Activated CD8-positive, alpha-beta memory T cell treated with anti-CD3 and anti-CD28 coated beads for 4 hours (primary cell): Measurements from ENCODE around the gene HDGFL1.

ENCODE experiments used
- DNase-seq, 2 donors: peaks; one replicate each; pipeline ENCODE4 v3.0.0-alpha.2; 2020; ENCODE audit warnings: low read depth in 2 of 2

Gene HDGFL1

DNA sequence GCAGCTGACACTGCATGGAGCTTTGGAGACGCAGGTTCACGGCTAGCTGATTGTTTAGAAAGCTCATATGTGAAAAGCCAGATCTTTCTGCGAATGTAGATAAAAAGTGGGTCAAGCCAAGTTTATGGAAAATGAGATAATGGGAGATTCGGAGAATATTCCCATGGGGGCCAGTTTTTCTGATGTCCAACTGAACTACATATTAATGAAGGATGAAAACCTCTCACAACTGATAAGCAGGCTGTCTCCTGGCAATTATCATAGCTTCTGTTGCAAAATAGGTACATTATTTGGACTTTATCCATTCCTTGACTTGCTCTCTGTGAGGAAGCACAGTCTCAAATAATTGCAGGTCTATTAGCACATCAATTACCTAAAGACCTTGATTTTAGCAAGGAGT is 21.1 kb downstream of the HDGFL1 start:
- DNase-seq = no peak

GRCh38 chr6:22593895-22594294 is 24.5 kb downstream of the HDGFL1 start:
- DNase-seq = no peak

DNA sequence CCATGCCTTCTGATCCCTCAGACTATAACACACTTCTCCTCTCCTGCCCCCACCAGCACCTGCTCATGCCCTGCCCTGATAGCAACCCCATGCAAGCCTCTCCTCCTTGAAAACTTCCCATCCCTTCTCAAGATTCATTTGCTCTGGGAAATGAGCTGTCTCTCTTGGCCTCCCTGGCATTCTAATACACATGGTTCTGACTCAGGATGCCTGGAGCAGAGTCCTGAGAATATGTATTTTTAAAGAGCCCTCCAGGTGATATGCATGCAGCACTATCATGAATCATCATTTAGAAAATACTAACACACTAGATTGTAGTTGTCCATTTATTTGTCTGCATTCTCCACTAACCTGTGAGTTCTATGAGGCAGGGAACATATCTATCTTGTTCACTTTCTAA is 26.6 kb downstream of the HDGFL1 start:
- no peak for DNase-seq

- DNase-seq = no peak
These were observed 29.0 kb downstream of the HDGFL1 start for GRCh38 chr6:22598339-22598738.

- DNase-seq = no peak
These were observed 30.7 kb downstream of the HDGFL1 start for GRCh38 chr6:22600059-22600458.

DNA sequence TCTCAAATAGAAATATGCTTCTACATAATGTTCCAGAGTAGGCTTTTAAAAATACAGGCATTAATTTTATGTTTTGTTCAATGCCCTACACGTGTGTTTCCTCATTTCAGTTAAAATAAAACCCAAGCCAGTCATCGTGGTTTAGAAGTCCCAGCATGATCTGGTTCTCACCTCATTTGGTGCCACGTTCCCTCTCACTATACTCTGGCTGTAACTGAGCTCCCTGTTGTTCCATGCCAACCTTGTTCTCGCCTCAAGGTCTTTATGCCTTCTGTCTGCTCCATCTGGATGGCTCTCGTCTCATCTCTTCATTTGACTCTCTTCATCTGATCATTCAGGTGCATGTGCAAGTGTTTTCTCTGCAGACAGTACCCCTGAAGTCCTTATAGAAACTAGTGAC is 32.6 kb downstream of the HDGFL1 start:
- no peak for DNase-seq

- DNase-seq = no peak
These were observed 36.4 kb downstream of the HDGFL1 start for GRCh38 chr6:22605736-22606135.

DNA sequence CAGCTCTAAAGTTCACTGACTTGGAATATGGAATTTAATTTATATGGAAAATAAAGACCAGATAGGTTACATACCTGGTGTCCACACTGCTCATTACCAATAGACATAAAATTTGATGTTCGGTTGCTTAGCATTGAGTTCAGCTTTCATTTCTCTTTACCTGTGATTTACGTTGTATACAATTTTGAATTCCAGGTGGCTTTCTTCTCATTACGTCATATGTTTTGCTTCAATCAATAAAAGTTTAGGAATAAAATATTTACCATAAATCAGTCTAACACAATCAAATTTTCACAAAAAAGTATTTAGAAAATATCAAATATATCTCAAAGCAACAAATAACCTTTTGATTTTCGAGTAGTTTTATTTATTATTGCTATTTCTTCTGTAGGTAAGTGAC is 40.8 kb downstream of the HDGFL1 start:
- DNase-seq = no peak

DNA sequence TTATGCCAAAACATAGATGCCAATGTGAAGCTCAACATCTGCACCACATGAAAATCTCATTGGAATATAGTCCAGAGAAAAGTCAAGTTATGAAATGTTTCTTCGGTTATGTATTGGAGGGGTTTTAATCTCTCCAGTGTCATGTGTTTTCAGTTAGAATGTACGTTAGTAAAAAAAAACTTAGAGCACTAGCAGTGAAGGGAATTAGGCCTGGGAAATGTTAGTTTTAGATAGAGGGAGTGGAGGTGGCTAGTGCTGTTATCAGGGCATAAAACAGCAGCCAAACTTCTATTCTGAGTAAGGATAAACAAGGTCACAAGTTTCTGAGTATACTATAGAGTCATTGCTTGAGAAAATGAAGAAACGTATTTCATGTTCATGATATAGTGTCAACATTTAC is 42.9 kb downstream of the HDGFL1 start:
- no peak for DNase-seq

DNA sequence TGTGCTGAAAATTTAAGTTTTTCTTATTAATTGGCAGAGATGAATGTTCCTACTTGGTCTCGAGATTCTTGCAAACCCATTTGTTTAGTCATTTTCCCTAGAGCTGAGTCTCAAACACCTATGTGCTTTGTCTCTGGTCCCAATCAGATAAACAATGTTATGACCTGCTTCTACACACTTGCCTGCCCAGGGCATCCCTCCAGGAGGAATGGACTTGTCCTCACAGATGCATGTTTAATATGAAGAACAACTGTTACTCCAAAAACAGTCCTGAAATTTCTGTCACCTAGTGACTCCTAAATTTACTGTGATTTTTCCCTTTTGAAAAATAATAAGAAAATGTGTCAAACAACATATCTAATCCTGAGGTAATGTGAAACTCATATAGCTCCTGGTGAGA is 43.7 kb downstream of the HDGFL1 start:
- DNase-seq = no peak

DNA sequence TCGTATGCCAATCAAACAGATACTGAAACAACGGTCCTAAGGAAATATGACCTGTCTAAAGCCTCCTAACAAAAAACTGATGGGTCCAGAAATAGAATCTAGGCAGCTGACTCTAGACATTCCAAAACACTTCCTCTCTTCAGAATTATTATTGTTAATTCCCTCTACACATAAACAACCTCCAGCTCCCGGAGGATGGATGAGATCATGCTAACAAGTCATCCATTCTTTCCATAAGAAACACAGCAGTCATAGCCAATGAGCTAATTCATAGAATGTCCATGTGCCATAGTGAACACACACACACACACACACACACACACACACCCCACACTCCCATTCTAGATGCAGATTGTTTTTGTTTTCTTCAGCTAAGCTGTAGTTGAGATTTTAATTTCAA is 44.3 kb downstream of the HDGFL1 start:
- no peak for DNase-seq

DNA sequence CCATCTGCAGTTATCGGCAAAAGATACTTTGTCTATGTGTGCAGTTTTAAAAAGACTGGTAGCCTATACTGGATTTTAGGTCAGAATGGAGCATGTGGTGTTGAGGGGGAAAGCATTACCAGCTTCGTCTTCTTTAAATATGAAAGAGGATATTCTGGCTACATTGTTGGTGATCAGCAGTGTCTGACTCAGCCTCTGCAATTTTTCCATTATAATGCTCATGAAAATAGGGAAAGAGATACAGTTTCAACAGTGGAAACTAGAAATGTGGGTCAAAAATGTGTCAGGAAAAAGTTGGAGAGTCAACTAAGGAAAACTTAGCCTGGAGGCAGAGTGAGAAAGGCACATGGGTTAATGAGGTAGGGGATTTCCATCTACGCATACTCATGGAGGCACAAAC is 45.2 kb downstream of the HDGFL1 start:
- DNase-seq = no peak

DNA sequence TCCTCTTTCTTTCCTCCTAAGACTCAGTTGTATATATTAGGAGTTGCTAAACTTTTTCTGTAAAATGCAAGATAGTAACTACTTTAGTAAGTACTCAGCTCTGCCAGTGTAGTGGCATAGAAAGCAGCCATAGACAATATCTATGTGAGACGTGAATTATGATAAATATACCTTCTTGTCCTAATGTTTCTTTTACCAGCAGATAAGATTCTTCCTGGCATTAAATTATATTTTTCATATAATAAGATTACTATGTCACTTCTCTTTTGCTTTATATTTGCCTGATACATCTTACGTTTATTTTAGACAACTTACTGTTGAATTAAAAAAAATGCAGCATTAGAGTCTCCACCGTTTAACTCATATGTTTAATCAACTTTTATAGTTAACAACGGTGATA is 51.7 kb downstream of the HDGFL1 start:
- no peak for DNase-seq
